Measurements from ENCODE around the gene ROBO3.

The ROBO3 gene

DNA sequence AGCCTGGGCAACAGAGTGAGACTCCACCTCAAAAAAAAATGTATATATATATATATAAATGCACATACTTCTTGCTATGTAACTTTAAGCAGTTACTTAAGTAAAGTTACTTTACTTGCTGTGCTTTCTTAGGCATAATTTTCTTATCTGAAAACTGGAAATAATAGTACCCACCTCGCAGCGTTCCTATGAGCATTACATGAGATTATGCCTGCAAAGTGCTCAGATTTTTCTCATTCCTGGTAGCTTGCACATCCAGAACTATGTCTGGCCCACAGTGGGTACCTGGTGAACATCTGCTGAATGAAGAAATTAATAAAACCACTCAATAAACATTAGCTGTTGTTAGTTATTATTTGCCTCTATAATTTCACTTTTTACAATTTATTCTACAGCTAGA is 6.1 kb upstream of the ROBO3 start:
- DNase-seq, result no peak

DNA sequence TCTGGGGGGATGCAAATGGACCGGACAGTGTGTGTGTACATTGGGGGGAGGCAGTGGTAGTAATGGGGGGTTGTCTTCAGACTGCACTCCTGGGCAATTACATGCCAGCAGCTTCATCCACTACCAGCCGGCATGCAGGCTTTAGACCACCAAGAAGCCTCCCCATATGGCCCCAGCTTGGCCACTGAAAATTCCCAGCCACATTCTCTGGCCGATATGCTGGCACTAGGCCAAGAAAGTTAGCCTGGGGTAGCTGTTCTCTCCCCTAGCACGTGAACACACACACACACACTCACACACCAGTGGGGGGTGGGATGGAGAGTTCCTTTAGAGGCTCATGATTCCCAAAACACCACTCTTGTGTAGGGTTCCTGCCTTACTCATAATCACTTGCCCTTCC is 3.6 kb upstream of the ROBO3 start:
- no peak for DNase-seq

DNA sequence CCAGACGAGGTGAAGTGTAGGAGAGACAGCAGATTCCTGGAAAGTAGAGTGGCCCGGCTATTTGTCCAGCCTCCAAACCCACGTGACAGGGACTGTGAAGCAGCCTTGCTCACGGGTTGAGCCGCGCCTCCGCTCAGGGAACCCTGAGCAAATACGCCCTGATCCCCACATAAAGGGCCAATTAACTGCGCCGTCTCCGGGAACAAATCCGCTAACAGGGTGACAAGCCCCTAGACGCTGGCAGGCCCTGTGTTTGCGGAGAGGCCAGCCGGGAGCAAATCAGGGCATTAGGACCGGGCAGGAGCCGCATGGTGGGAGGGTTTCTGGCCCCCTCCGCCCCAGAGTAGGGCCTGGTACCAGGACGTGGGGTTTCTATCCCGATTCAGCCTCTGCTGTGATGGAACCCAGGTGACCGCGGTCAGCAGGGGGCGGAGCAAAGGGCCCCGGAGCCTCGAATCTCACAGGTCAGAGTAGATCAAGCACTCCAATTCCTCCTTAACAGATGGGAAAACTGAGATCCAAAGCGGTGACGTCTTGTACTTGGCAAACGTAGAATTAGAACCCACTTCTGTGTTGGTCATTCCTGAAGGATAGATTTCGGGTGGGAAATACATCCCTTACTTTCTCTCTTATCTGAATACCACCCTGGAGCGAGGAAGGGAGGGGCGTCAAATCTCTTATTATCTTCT is 2.0 kb upstream of the ROBO3 start:
- DNase-seq, result no peak

DNA sequence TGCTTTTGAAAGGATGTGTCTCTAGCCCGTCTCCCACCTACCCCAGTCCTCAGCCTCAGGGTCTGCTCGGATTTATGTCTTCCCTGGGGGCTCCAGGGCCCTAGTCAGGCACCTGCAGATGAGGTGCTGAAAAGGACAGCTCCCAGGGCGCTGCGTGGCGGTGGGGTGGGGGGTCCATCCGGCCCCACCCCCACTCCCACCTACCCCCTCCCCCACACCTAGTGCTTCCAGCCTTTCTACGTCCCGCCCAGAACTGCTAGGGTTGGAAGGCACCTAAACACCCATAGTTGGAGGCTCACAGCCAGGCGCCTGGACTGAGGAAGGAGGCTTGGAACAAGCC is 1.4 kb upstream of the ROBO3 start:
- DNase-seq, result no peak

DNA sequence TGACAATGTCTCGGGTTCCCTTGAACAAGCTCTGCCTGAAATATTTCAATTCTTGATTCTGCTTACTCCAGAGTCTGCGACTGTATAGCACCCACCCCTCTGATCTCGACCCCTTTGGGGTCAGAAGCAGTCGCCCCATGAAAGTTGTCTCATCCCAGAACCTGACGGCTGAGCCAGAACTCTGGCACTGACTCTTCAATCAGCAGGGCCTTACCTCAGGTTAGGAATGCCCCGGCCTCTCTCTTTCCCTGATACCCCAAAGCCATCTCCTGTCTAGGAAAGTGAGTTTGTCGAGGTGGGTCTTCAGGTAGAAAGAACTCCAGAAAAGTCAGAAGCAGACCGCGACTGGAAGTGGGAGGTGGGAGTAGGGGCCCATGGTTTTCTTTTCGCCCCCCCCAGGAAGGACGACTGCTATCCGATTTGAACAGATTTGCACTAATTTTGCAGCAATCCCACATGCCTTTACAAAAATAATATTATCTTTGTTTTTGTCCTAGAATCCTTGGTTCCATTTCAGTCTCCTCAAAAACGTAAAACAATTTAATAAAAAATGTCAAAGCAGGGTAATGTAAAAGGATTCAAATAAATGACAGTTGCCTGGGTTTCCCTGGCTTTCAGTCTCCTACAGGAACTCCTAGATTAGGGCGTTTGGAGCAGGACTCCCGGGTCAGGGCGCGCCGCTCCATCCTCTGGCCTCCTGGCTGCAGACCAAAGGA is 898 bp upstream of the ROBO3 start:
- no peak for DNase-seq

DNA sequence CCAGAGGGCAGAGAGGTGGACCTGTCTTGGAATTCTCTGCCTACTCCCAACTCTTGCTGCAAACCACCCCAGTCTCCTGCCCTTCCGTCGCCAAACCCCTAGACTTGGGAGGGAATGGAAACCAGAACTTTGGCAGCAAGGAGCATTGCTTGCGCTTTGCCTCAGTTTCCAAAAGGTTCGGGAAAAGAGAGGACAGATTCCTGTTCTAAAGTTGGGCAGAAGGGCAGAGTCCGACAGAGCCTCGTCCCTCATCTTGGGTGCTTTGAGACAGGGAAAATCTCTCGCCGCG is 396 bp upstream of the ROBO3 start:
- no peak for DNase-seq

DNA sequence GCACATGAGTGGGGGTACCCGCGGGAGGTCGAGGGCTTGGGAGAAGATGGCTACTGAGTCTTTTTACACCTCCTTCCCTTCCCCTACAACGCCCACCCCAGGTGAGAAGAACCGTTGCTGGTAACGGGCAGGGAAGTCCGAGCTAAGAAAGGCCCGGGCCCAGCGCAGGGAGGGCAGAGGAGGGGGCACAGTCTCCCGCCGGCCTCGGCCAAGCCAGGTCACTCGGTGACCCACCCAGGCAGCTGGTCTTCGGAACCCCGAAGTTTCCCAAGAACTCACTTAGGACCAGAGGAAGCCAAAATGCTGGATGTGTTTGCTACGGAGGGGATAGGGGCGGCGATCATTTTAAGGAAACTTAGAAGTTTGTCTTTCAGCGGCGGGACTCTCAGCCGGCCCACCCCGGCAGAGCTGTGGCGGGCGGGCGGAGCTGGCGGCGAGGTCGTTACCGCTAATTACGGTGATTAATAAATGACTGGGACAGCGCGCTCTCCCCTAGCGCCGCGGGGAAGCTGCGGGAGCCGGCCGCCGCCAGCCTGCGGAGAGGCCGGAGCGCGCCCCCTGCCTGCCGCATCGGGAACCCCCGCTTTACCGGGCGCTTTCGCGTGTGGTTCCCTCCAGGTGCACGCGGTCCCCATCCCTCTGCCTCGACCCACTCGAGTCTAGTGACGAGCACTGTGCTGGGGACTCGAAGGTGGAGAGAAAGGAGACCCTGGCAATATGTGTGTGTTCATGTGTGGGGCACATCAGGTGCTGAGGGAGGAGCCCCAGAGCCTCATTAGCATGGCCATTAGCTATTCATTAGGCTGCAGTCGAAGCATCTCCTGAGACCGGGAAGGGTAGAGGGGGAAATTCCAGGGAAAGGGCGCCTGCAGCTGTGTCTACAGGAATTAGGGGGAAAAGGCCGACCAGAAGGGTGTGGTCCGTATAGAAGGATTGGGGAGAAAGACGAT is 945 bp downstream of the ROBO3 start:
- DNase-seq, result peak; percentile 36

DNA sequence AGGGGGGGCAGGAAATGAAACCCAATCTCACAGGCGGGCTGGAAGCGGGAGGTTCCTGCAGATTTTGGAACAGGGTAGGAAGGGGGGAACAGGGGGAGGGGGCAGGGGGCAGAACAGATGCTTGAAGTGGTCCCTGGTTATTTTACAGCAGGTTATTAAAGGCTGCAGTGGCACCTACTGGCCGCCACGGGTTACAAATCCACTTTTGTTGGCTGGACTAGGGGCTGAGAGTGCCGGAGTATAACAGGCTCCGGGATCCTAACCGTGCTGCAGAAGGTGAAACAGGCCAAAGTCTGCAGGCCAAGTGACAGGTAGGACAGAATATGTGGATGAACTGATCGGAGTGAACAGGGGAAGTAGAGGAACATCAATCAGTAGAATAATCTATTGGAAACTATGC is 2.5 kb downstream of the ROBO3 start:
- no peak for DNase-seq

DNA sequence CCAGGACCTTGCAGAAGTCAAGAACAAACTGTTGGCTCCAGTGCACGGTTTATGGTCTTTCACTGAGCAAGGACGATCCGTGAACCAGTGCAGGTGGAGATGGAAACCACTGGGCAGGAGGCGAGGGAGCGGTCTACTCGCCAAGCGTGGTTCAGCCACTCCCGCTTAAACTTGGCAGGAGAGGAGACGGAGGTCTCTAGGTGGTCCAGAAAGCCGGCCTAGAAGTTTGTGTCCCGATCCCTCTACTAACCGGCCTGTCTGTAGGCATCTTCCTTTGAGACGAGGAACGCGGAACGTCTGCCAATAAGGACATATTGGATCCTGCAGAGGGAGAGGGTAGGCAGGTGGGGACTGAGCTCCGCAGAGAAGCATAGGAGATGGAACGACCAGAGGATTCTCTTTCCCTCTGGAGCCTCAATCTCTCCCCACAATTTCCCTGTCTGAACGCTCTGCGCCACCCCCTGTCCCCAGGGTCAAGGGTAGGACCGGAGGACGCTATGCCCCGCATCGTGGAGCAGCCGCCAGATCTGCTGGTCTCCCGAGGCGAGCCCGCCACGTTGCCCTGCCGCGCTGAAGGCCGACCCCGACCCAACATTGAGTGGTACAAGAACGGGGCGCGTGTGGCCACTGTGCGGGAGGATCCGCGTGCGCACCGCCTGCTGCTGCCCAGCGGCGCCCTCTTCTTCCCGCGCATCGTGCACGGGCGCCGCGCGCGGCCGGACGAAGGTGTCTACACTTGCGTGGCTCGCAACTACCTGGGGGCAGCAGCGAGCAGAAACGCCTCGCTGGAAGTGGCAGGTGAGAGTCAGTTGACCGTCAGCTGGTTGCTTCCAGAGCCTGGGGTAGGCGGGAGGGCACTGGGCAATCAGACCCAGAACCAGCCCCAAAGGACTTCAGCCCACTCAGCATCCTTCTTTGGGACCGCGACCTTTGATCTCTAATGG is 3.4 kb downstream of the ROBO3 start:
- no peak for DNase-seq

DNA sequence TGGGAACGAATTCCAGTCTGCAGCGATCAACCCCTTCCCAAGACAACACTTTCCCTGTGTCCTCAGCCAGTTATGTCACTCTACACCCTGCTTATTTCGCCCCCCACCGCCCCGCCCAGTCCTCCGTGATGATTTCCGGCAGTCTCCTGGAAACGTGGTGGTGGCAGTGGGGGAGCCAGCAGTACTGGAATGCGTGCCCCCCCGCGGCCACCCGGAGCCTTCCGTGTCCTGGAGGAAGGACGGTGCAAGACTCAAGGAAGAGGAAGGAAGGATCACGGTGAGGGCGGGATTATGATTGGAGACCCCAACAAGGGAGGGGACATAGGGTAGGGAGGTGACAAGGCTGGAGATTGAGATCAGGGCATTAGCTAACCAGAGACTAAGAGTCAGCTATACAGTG is 4.1 kb downstream of the ROBO3 start:
- no peak for DNase-seq

DNA sequence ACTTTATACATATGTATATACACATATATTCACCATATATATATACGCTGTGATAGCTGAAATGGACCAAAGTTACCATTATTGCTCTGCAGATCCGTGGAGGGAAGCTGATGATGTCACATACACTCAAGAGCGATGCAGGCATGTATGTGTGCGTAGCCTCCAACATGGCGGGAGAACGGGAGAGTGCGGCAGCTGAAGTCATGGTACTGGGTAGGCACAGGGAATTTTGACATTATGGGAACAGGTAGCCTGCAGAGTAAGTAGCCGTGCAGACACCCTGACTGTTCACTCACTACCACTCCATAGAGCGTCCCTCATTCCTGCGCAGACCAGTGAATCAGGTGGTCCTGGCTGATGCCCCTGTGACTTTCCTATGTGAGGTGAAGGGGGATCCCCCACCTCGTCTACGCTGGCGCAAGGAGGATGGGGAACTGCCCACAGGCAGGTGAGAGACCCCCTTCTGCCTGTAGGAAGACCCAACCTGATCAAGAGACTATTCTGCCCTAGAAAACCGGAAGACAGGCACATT is 4.7 kb downstream of the ROBO3 start:
- DNase-seq, result no peak

DNA sequence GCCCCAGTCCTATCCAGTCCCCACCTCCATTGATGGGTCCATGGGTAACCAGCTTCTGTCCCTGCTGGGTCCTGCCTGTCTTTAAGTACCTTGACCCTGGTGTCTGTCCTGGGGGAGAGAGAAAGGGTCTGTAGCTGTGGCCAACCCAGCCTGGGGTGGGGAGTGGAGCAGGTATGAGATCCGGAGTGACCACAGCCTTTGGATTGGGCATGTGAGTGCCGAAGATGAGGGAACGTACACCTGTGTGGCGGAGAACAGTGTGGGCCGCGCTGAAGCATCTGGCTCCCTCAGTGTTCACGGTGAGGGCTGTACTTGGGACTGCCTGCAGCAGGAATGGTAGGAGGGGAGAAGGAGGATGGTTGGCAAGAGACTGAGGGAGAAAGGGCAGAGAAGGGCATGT is 5.2 kb downstream of the ROBO3 start:
- DNase-seq, result no peak

DNA sequence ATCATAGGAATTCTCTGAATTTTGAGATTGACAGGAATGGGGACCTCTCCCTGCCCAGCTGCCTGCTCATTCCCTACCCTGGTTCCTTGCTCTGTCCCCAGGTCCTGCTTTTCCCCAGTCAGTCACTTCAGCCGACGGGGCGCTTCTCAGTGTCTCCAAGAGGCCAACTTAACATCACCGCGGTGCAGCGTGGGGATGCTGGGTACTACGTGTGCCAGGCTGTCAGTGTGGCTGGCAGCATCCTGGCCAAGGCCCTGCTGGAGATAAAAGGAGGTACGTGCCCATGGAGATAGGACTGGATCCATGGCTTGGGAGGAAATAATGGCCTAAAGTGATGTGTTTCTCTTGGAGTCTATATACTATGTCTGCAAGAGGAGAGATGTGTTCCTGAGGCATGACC is 7.0 kb downstream of the ROBO3 start:
- no peak for DNase-seq

DNA sequence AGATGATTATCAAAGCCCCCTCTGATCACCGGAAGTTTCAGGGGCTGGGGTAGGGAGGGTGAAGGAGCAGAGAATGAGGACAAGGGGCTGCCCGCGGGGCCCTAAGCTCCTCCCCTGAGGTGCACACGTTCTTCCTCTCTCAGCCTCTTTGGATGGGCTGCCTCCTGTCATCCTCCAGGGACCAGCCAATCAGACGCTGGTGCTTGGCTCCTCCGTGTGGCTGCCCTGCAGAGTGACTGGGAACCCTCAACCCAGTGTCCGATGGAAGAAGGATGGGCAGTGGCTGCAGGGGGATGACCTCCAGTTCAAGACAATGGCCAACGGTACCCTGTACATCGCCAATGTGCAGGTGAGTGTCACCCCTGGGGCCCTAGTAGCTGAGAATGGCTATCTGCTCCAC is 7.5 kb downstream of the ROBO3 start:
- DNase-seq, result no peak

DNA sequence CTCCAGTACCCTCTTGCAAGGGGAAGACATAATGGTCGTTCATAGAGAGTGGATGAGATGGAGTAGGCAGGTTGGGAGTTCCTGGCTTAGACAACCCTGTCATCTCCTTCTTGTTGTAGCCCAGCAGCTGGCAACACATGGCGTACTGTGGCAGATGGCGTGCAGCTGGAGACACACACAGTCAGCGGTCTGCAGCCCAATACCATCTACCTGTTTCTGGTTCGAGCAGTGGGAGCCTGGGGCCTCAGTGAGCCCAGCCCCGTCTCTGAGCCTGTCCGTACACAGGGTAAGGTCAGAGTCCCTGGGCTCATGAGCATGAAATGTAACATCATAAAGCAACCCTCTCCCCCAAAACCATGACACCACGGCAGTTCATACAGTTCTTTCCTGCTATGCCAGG is 8.7 kb downstream of the ROBO3 start:
- DNase-seq, result no peak

DNA sequence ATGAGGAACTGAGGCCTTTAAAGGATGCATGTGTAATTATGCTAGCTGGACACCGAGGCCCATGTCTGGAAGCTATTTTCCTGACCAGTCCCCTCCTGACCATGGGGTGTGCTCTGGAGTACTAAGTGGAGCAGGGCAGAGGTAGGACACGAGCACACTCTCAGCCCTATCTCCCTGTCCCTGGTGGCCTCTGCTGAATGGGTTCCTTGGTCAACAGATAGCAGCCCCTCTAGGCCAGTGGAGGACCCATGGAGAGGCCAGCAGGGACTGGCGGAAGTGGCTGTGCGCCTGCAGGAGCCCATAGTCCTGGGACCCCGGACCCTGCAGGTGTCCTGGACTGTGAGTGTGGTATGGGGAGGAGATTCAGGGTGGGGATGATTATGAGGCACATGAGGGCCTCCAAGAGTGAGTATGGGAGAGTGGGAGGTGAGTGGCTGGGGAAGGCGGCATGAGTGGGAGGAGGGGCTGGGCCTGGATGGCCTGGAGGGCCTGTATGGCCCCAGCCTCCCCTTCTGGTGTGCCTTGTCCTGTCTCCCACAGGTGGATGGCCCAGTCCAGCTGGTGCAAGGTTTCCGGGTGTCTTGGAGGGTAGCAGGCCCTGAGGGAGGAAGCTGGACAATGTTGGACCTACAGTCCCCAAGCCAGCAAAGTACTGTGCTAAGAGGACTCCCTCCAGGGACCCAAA is 9.5 kb downstream of the ROBO3 start:
- no peak for DNase-seq

DNA sequence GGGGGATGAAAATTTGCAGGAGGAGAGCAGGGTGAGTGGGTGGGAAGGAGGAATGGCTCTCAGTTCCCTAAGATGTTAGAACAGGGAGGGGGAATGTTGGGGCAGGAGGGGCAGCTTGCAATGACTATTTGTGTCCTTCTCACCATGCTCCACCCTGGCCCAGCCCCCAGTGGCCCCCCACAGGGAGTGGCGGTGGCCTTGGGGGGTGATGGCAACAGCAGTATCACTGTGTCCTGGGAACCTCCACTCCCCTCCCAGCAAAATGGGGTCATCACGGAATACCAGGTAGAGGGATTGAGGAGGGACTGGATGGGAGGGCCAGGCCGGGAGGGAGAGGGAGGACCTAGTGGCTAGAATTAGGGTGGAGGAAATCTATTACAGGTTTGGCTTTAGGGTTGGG is 10.2 kb downstream of the ROBO3 start:
- DNase-seq, result no peak

DNA sequence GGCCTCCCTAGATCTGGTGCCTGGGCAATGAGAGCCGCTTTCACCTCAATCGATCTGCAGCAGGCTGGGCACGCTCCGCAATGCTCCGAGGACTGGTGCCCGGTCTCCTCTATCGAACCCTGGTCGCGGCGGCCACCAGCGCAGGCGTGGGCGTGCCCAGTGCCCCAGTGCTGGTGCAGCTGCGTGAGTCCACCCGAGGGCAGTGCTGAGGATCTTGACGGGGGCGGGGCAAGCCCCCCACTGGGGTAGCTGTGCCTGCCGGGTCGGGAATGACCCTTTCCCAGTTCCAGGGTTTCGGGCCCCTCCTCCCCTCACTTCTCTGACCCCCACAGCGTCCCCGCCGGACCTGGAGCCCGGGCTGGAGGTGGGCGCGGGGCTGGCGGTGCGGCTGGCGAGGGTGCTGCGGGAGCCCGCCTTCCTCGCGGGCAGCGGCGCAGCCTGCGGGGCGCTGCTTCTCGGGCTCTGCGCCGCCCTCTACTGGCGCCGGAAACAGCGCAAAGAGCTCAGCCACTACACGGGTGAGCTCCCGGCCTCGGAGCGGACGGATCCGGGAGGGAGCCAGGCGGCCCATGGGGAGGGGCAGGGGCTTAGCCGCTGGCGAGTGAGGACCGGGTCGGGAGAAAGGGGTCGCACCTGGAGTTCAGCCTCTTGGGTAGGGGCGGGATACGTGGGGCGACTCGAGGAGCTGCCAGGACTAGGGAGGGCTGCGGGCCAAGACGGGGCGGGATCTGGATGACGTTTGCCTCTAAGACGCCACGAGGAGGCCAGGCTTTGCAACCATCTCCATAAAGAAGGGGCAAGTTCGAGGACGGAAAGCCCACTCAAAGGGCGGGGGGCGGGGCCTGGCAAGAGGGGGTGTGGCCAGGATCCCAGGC is 10.9 kb downstream of the ROBO3 start:
- peak; percentile 68 for DNase-seq

DNA sequence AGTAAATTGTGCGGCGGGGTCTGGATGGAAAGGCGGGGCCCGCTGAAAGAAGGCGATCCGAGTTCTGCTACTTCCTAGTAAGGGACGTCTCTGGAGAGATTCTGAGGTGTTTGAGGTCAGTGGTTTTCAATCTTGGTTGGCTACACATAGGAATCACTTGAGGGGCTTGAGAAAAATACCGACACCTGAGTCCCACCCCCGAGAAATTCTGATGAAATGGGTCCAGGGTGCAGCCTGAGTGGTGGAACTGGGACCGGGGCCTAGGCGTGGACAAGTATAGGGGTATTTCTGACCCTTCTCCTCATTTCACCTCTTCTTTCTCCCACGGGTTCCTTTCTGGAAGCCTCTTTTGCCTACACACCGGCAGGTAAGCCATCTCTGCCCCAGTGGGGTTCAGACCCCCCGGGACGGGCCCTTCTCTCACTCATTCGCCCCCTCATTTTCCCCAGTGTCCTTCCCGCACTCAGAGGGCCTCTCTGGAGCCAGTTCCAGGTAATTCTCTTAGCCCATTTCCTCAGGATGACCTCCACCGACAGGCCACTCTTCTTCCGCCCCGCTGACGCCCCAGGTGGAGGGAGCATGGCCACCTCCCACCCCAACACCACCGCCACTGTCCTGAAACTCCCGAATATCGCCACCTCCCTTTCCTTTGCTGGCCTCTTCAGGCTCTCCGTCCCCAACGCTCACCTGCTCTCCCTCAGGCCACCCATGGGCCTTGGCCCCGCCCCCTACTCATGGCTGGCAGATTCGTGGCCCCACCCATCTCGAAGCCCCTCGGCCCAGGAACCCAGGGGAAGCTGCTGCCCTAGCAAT is 11.8 kb downstream of the ROBO3 start:
- DNase-seq, result no peak

DNA sequence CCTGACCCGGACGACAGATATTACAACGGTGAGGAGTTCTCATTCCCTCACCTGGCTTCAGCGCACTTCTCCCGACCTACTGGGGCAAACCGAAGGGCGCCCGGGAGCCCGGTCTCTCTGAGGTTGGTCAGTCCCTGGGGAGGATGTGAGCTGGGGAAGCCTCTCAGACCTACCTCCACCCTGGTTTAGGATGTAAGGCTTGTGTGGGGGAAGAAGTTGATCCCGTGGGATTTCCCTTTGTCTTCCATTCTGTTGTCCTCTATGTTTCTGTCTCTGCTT is 12.3 kb downstream of the ROBO3 start:
- DNase-seq, result no peak
